Iris pigment epithelial cell (primary cell): ENCODE data around the gene KIAA1614.

ENCODE experiments used
- DNase-seq: peaks from one replicate; pipeline ENCODE4 v3.0.0-alpha.2; 2011; ENCODE audit warnings: low read depth

KIAA1614 gene

GRCh38 chr1:180924939-180925338, 12.2 kb downstream of the KIAA1614 start:
- DNase-seq, result no peak

DNA sequence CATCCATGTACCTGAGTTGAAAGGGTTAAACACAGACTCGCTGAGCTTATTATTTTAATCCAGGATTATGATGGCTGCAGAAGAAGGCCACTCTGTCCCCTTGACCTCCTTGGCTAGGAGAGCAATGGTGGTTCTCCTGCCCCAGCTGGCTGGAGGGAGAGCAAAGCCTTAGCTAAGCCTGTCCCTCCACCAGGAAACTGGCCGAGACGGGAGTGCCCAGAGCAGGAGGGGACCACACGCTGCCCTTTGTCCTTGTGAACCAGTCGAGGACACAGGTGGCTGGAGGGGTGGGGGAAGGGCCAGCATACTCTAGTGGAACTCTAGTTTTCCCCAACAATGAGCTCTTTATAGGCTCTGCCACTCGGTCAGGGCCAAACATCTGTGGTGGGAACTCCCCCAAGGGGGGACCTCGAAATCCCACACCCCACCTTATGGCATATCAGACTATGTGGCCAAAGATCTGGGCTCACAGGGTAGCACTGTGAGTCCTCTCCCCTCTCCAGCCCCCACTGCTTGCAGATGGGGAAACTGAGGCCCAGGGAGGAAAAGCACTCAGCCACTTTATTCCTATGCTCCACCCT, 12.9 kb downstream of the KIAA1614 start:
- no peak for DNase-seq

DNA sequence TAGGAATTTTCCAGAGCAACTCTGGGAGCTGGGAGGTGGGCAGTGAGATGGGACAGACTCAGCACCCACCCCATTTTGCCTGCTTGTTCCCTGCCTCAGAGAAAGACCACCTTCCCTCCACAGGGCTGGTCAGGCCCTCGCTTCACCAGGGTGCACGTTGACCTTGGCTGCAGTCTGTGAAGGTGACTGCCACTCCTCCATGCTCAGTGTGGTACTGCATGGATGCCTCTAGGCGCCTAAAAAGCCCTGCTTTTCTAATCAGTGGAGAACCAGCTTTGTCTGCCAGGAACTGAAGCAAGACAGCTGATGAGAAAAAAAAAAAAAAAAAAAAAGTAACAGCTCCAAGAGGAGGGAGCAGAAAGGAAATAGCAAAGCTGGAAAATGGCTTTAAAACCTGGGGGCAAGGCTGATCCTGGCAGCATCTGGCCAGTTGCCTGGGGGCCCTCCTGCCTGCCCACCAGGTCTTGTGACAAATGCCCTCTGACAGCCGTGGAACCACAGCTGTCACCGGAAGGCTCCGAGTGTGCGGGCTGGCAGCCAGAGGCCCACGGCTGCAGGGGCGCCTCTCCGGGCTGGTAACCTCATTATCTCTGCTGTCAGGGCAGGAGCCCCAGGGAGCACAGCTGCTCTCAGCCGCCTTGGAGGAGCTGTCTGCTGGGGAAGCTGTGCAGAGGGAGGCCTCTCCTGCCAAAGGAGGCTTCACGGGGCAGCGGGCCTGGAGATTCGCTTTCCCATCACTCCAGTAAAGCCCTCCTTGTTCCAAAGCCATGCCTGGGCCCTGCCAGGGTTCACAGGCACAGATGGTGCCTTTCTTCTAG, 13.7 kb downstream of the KIAA1614 start:
- peak; percentile 28 for DNase-seq

DNA sequence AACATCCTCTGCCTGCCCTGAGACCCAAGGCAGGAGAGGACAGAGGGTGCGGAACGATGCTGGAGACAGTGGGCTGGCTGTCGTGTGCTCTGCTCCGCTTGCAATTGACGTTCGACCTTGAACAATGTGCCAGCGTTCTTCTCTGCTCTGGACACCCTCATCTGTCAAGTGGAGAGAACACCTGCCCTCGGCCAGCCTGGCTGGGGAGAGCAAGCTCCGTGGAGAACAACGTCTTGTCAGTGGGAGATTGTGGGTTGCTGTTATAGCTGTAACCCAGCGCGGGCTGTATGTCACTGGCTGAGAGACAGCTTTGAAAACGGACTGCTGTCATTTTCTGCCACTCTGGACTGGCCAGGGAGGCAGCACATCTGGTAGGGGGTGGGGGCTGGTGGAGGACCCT, 14.7 kb downstream of the KIAA1614 start:
- DNase-seq, result no peak

DNA sequence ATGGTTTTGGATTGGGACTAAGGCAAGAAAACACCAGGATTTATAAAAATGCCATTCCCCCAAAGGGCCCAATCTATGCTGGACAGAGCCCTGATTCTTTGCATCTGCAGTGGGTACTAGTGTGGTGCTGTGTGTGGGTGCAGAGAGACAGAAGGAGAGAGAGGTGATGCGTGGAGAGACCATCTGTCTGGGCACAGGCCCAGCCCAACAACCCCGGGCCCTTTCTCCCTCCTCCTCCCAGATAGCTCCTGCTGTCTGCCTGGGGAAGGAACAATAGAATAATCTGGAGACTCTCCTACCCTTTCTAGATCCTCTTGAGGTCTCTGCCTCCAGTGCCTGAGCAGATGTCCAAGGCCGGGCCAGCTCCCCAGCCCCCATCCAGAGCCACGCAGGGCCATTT, 15.1 kb downstream of the KIAA1614 start:
- no peak for DNase-seq

DNA sequence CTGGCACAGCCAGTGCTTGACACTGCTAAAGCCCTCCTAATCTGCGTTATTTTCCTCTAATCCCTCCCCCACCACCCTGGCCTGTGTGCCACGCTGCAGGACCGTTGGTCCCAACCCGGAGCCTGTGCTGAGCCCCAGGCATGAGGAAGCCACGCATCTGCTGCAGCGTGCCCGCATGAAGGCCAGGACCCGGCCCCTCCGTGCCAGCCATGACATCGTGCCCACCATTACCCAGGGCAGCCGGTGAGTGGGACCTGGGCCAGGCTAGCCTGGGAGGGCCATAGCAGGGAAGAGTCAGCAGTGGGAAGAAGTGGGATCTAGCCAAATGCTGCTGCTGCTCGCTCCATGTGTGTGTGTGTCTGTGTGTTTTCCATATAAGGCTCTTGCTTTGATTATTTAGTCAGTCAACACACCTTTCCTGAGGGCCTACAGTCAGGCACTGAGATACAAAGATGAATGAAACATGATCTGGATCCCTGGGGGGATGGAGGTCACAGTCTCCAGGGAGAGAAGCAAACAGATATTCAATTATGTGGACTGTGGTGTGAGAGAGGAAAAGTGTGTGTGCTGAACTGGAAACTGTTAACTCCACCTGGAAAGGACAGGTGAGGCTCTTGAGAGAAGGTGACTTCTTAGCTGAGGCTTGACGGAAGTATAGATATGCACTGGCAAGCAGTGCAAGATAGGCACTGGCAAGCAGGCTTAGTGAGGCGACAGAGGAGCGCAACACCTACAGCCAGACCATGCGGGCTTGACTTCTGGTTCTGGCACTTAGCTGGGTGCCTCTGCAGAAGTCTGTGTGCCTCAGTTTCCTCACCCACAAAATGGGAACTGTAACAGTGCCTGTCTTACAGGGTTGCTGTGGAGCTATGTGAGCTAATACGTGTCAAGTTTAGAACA, 15.9 kb downstream of the KIAA1614 start:
- no peak for DNase-seq

GRCh38 chr1:180929389-180929788, 16.7 kb downstream of the KIAA1614 start:
- no peak for DNase-seq

DNA sequence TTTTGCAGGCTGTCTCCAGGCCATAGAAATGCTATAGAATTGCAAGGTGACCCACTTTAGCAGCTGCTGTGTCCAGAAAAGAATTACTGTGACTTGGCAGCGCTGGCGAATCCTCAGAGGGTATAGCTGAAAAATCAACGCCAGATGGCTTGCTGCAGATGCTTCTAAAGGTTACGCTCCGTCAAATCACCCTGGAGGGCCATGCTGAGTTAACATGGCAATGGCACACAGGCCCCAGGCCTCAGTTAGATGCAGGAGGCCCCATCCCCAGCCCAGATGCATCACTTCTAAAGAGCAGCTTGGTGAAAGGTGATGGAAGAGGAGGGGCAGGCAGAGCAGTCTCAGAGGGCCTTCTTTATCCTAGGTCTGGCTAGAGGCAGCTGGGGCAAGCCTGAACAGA, 18.0 kb downstream of the KIAA1614 start:
- no peak for DNase-seq

DNA sequence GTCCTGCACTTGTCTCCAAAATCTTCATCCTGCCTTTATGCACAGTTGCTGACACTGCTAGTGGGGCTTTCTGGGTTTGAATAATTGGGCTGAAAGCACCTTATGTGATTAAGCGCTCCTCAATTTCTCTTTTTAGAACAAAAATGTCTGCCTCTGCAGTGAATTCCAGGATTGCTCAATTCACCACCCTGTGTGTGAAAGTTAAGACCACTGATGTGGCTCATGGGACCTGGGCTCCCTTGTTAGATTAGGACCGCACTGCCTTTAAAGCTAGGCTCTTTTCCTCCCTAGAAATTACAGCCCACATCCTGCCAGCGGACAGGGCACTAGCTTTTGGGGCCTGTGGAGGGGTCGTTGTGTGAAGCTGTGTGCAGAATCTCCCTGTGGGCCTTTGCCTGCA, 18.8 kb downstream of the KIAA1614 start:
- peak; percentile 19 for DNase-seq

GRCh38 chr1:180932378-180932777, 19.7 kb downstream of the KIAA1614 start:
- no peak for DNase-seq

- no peak for DNase-seq
Observed at GRCh38 chr1:180933141-180933540, 20.4 kb downstream of the KIAA1614 start.

DNA sequence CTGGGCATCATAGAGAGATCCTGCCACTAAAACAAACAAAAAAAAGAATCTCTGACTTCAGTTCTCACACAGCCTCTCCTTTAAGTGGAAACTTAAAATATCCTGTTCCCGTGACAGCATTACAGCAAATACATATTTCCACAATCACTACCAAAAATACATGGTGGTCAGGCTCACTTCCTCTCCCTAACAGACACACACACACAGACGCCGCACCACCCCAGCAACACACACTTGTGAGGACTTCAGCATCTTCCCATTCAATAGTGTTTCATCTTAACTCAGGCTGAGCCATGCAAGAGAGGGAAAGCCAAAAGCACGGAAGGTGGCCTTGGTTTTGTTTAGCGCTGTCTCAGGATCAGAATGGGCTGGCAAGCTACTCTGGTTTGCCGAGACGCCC, 21.9 kb downstream of the KIAA1614 start:
- no peak for DNase-seq

- no peak for DNase-seq
Observed at GRCh38 chr1:180935326-180936109, 22.8 kb downstream of the KIAA1614 start.

GRCh38 chr1:180936110-180937011, 23.7 kb downstream of the KIAA1614 start:
- DNase-seq, result no peak

GRCh38 chr1:180937012-180937372, 24.3 kb downstream of the KIAA1614 start:
- no peak for DNase-seq

GRCh38 chr1:180937624-180938225, 25.0 kb downstream of the KIAA1614 start:
- DNase-seq, result no peak

GRCh38 chr1:180939073-180939710, 26.5 kb downstream of the KIAA1614 start:
- no peak for DNase-seq

- no peak for DNase-seq
Observed at GRCh38 chr1:180939711-180940103, 27.0 kb downstream of the KIAA1614 start.

DNA sequence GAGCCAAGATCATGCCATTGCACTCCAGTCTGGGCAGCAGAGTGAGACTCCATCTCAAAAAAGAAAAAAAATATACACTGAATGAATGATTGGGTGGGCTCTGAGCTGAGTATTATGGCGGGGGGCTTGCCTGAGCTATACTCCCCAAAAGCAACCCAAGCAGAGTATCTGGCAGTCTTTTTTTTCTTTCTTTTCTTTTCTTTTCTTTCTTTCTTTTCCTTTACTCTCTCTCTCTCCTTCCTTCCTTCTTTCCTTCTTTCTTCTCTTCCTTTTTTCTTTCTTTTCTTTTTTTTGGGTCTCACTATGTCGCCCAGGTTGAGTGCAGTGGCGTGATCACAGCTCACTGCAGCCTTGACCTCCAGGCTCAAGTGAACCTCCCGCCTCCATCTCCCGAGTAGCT, 27.7 kb downstream of the KIAA1614 start:
- DNase-seq, result no peak
